Brain microvascular endothelial cell (primary cell): ENCODE results near the gene FARS2.

ENCODE experiments used
- DNase-seq: peaks from one replicate; pipeline ENCODE4 v3.0.0-alpha.2; 2020
- H3K27ac ChIP-seq: fragments of 250-450 bp; sonication (Bioruptor Pico); 2 replicates; pipeline ENCODE4 v1.5.1; 2020; ENCODE audit warnings: mild to moderate bottlenecking, moderate library complexity
- H3K27me3 ChIP-seq: fragments of 250-450 bp; sonication (Bioruptor Pico); replicated peaks from 2 replicates; pipeline ENCODE4 v1.5.1; 2020; ENCODE audit warnings: mild to moderate bottlenecking
- H3K36me3 ChIP-seq: fragments of 250-450 bp; sonication (Bioruptor Pico); replicated peaks from 2 replicates; pipeline ENCODE4 v1.5.1; 2020; ENCODE audit warnings: mild to moderate bottlenecking
- H3K4me3 ChIP-seq: 2 replicates; pipeline ENCODE4 v1.5.1; 2011; ENCODE audit warnings: low read depth, mild to moderate bottlenecking, control low read depth, low read length, moderate library complexity
- in situ Hi-C: cut with HindIII; loops from 2 replicates; pipeline ENCODE4 v1.10.0; 2017; ENCODE audit warnings: low sequenced_read_pairs, low pct_ligation_motif_present
- TF ChIP-seq, protein P1 (sequence below): IDR thresholded peaks from 2 replicates; pipeline ENCODE4 v1.5.1; 2011; ENCODE audit warnings: low read depth, mild to moderate bottlenecking, moderate library complexity, low read length, control low read depth, inconsistent platforms; ENCODE audit errors: missing control alignments

FARS2 gene

DNA sequence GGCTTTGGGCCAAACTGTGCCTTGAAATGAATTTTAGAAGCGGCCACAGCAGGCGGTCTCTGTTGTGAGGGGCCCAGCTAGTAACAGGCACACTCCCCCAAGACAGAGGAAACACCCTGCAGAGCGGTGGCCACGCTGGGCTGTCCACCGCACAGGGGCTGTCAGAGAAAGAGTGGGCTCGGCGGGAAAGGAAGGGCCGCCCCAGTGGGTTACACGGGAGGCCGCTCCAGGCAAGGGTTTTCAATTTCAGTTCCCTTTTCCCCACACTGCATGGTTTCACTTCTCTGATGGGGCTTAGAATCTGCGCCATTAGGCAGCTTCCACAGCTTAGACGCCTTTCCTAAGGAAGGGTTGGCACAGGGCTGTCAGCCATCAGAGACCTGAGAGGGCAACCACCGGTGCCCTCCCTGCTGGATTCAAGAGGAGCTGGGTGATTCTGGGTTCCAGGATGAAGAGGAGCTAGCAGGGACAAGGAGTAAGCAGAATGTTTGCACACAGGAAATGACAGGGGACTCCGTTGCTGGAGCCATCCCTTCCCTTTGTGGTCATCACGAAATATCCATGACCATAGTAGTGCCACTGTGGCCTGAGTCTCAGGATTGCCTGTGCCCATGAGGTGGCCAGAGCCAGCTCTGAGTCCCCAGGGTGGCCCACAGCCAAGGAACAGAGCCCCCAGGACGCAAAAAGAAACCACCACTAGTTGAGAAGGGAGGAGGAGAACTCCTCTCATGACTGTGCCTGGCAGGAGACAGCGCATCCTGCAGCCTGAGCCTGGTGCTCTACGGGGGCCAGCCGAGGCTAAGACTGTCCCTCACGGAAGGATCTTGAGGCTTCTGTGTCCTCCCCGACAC lies 462.8 kb downstream of the FARS2 start:
- peak; percentile 10 for DNase-seq
- Histone ChIP-seq H3K4me3 (no peak overlapping the region), H3K27me3 (no peaks in the 10 kb centered on the region), H3K36me3 (no peaks in the 10 kb centered on the region), H3K27ac (no peak overlapping the region)
- in situ Hi-C loops: no loop called here
- TF ChIP-seq, protein P1, sequence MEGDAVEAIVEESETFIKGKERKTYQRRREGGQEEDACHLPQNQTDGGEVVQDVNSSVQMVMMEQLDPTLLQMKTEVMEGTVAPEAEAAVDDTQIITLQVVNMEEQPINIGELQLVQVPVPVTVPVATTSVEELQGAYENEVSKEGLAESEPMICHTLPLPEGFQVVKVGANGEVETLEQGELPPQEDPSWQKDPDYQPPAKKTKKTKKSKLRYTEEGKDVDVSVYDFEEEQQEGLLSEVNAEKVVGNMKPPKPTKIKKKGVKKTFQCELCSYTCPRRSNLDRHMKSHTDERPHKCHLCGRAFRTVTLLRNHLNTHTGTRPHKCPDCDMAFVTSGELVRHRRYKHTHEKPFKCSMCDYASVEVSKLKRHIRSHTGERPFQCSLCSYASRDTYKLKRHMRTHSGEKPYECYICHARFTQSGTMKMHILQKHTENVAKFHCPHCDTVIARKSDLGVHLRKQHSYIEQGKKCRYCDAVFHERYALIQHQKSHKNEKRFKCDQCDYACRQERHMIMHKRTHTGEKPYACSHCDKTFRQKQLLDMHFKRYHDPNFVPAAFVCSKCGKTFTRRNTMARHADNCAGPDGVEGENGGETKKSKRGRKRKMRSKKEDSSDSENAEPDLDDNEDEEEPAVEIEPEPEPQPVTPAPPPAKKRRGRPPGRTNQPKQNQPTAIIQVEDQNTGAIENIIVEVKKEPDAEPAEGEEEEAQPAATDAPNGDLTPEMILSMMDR: no peak

DNA sequence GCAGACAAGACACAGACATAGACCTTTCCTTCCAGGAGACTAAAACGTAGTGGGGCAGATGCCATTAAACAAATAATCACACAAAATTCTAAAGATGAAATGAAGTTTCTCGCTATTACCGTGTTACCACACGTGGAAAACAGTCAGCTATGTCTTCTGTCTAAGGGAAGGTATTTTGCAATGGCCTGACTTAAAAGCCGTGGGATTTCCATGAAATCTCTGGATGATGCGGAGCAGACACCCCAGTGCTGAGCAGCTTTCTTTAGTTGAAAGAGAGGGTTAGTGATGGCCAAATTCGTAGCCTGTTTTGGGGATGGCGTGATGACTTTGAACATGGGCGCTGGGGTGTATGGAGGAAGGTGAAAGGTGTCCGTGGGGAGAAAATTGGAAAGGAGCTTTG lies 463.6 kb downstream of the FARS2 start:
- DNase-seq: no peak
- Histone ChIP-seq H3K4me3 (no peak overlapping the region), H3K27me3 (no peaks in the 10 kb centered on the region), H3K36me3 (no peaks in the 10 kb centered on the region), H3K27ac (no peak overlapping the region)
- in situ Hi-C loops: no loop called here
- TF ChIP-seq, protein P1: no peak

DNA sequence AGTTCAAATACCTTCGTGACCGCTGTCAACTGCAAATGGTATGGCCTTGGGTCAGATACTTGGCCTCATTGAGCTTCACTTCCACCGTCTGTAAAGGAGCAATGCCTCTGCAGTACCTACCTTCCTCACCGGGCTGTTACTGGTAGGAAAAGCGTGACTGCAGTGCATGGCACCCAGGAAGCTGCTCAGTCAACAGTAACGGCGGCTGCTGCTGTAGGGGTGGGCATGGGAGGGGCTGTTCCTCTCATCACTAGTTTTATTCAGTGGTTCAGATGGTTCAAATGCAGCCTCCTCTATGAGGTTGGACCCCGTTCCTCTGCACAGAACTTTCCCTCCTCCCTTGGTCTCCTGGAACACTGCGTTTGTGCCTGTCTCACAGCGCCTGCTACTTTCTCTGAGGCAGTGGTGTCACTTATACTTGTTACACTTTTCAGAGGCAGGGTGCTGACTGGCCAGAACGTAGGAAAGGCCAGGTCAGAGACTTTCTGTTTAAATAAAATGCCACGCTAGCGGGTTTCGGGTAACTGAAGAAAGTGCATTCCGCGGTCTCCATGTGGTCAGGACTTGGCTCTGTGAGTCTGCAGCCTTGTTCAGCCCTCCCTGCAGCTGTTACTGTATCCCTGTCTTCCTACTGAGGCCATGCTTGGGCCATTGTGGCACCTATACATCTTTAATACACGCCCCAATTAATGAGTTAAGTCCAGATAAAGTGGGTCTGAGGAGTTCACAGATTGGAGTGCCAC lies 465.8 kb downstream of the FARS2 start:
- Histone ChIP-seq H3K36me3 (no peaks in the 10 kb centered on the region), H3K4me3 (no peak overlapping the region), H3K27me3 (no peaks in the 10 kb centered on the region), H3K27ac (no peak overlapping the region)
- TF ChIP-seq, protein P1: no peak
- in situ Hi-C loops: no loop called here
- DNase-seq: no peak

DNA sequence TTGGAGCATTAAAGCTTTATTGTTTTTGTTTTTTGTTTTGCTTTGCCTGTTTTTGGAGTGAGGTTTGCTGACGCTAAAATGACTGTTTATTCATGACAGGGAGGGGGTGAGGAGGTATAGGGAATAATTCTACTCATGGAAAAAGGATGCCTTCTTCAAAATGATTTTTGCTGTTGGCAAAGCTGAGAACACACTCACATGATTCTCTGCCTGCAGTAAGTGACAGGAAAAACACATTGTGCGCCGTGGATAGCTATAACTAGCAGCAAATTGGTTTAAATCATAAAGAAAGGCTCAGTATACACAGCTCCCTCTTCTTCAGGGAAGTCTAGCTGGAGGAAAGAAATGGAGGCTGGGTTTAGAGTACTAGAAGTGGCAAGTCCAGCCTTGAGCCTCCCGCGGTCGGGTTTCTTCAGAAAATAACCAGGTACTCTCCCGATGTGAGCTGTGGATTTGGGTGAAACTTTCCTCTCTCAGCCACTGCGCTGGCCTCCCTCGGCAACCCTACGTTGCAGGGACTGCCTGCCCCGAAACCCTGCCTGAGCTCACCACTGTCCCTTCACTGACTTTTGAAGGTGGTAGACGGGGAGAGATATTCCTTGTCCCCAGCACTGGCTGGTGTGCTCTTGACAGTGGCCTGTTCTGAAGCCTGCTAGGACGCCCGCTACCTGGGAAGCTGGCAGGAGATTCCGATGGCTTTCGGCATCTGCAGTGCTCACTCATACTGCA lies 467.2 kb downstream of the FARS2 start:
- Histone ChIP-seq H3K36me3 (no peaks in the 10 kb centered on the region), H3K27ac (no peak overlapping the region), H3K27me3 (no peaks in the 10 kb centered on the region), H3K4me3 (no peak overlapping the region)
- in situ Hi-C loops: no loop called here
- TF ChIP-seq, protein P1: no peak
- DNase-seq: no peak

DNA sequence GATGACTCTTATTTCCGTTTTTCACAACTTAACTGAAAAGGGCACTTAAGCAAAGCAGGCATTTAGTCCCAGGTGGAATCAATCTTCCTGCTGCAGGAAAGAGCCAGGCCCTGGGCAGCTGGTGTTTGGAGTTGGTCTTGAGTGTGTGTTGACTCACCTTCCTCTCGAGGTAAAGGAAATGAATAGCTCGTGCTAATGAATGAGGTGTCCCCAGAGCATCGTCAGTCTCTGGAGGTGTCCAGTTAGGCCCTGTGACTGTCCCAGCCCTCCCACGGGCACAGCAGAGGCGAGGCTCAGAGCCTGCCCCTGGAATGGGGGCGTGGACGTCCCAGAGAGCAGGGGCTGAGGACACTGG lies 467.7 kb downstream of the FARS2 start:
- Histone ChIP-seq H3K27ac (no peak overlapping the region), H3K36me3 (no peaks in the 10 kb centered on the region), H3K4me3 (no peak overlapping the region), H3K27me3 (no peaks in the 10 kb centered on the region)
- TF ChIP-seq, protein P1: no peak
- in situ Hi-C loops: no loop called here
- DNase-seq: no peak
